ENCODE results near the gene RTEL1. TPM values are rescaled to one million over a fixed set of nuclear protein-coding genes. Genes with fewer than 3 reads are reported as not detected.
"Not testable (repeated sequence)": the region's sequence is repeated elsewhere in the genome, so short reads cannot be mapped to it uniquely, and the experiment has no call there.

The RTEL1 gene
- total RNA-seq, 2 donors from 2014 or later, result 4.8 to 9.2 TPM

- Histone ChIP-seq H3K27ac (no peak overlapping the region), H3K36me3 (peaks cover 46% of the 10 kb centered on the region), H3K9me3 (peaks cover 0 to 23% of the 10 kb centered on the region in 2 donors), H3K27me3 (no peaks in the 10 kb centered on the region), H3K4me1 (no peaks in the 10 kb centered on the region), H3K4me3 (no peak overlapping the region)
- no peak for TF ChIP-seq CTCF (IDR thresholded peaks at IDR 0.05)
- no peak for DNase-seq (ENCODE audit: low spot score)
Measured at GRCh38 chr20:63718996-63719395, 60.9 kb downstream of the RTEL1 start.

- H3K27me3 ChIP-seq; H3K27ac ChIP-seq; H3K4me3 ChIP-seq; H3K4me1 ChIP-seq; DNase-seq (ENCODE audit: low spot score): not testable (repeated sequence)
- Histone ChIP-seq H3K9me3 (peaks cover 0 to 25% of the 10 kb centered on the region in 2 donors), H3K36me3 (peaks cover 27% of the 10 kb centered on the region)
Measured at GRCh38 chr20:63722967-63723622, 65.0 kb downstream of the RTEL1 start.

- not testable (repeated sequence) for H3K27me3 ChIP-seq; H3K4me1 ChIP-seq; H3K9me3 ChIP-seq; DNase-seq (ENCODE audit: low spot score); H3K4me3 ChIP-seq; H3K27ac ChIP-seq
- H3K36me3 ChIP-seq, result peaks cover 20% of the 10 kb centered on the region
Measured at GRCh38 chr20:63730189-63730733, 72.1 kb downstream of the RTEL1 start.

GRCh38 chr20:63731410-63731809 is 73.3 kb downstream of the RTEL1 start:
- DNase-seq (ENCODE audit: low spot score), result no peak
- H3K4me1 ChIP-seq, result no peaks in the 10 kb centered on the region
- no peak overlapping the region for H3K4me3 ChIP-seq
- peaks cover 28% of the 10 kb centered on the region for H3K36me3 ChIP-seq
- H3K27me3 ChIP-seq, result no peaks in the 10 kb centered on the region
- H3K9me3 ChIP-seq, result no peaks in the 10 kb centered on the region
- H3K27ac ChIP-seq, result no peak overlapping the region
- no peak for TF ChIP-seq CTCF (IDR thresholded peaks at IDR 0.05)

- H3K27ac ChIP-seq, result no peak overlapping the region
- H3K36me3 ChIP-seq, result peaks cover 28% of the 10 kb centered on the region
- no peak overlapping the region for H3K4me3 ChIP-seq
- H3K9me3 ChIP-seq, result no peaks in the 10 kb centered on the region
- DNase-seq (ENCODE audit: low spot score), result no peak
- no peaks in the 10 kb centered on the region for H3K27me3 ChIP-seq
- TF ChIP-seq CTCF (IDR thresholded peaks at IDR 0.05), result no peak
- H3K4me1 ChIP-seq, result peaks cover 0 to 3% of the 10 kb centered on the region in 2 donors
Measured at GRCh38 chr20:63732118-63733095, 74.3 kb downstream of the RTEL1 start.

- Histone ChIP-seq H3K9me3 (no peaks in the 10 kb centered on the region), H3K27me3 (no peaks in the 10 kb centered on the region), H3K4me3 (no peak overlapping the region), H3K36me3 (peaks cover 28% of the 10 kb centered on the region), H3K27ac (no peak overlapping the region), H3K4me1 (peaks cover 0 to 10% of the 10 kb centered on the region in 2 donors)
- no peak for DNase-seq (ENCODE audit: low spot score)
- no peak for TF ChIP-seq CTCF (IDR thresholded peaks at IDR 0.05)
Measured at GRCh38 chr20:63733117-63733516, 75.0 kb downstream of the RTEL1 start.

All from right atrium auricular region (tissue), 2 donors.